GM23338 (cell line): ENCODE results near the gene WBP4. TPM values are rescaled to one million over a fixed set of nuclear protein-coding genes. Genes with fewer than 3 reads are reported as not detected.
A peak's percentile ranks its signal among the peaks of the same experiment; 100 is the strongest.

Experiments used
- ATAC-seq: fragments of 200-7000 bp; cut with Tn5 transposase; 3 replicates; pipeline ENCODE4 v1.9.1; 2020
- DNase-seq: peaks from one replicate; pipeline ENCODE4 v3.0.0-alpha.2; 2015; ENCODE audit warnings: low spot score
- H2AFZ ChIP-seq: fragments of 200-600 bp; sonication (generic); 2 replicates; pipeline ENCODE4 v1.8.0; 2016; ENCODE audit warnings: antibody characterized with exemption, mild to moderate bottlenecking, moderate library complexity
- H3F3A ChIP-seq: fragments of 200-600 bp; sonication (generic); replicated peaks from 2 replicates; pipeline ENCODE4 v1.8.0; 2017; ENCODE audit warnings: antibody characterized with exemption, mixed run types, low read depth
- H3K27ac ChIP-seq: fragments of 200-600 bp; sonication (generic); 2 replicates; pipeline ENCODE4 v1.6.1; 2016; ENCODE audit warnings: low read depth
- H3K27me3 ChIP-seq: fragments of 200-600 bp; sonication (generic); 2 replicates; pipeline ENCODE4 v1.8.0; 2016; ENCODE audit warnings: mild to moderate bottlenecking, mixed run types, moderate library complexity; ENCODE audit not compliant: insufficient read depth
- H3K36me3 ChIP-seq: fragments of 200-600 bp; sonication (generic); 2 replicates; pipeline ENCODE4 v1.8.0; 2016; ENCODE audit warnings: mild to moderate bottlenecking; ENCODE audit not compliant: insufficient read depth
- H3K4me1 ChIP-seq: fragments of 200-600 bp; sonication (generic); 2 replicates; pipeline ENCODE4 v1.8.0; 2016; ENCODE audit warnings: mild to moderate bottlenecking, moderate library complexity; ENCODE audit not compliant: insufficient read depth
- H3K4me2 ChIP-seq: fragments of 200-600 bp; sonication (generic); 2 replicates; pipeline ENCODE4 v1.7.1; 2017; ENCODE audit warnings: mixed run types
- H3K4me3 ChIP-seq: fragments of 200-600 bp; sonication (generic); 2 replicates; pipeline ENCODE4 v1.6.1; 2016; ENCODE audit warnings: mixed run types
- H3K79me2 ChIP-seq: fragments of 200-600 bp; sonication (generic); replicated peaks from 2 replicates; pipeline ENCODE4 v1.8.0; 2017; ENCODE audit warnings: mild to moderate bottlenecking; ENCODE audit not compliant: insufficient read depth
- H3K9me2 ChIP-seq: fragments of 200-600 bp; sonication (generic); 2 replicates; pipeline ENCODE4 v1.8.0; 2017; ENCODE audit not compliant: insufficient read depth
- H4K20me1 ChIP-seq: fragments of 200-600 bp; sonication (generic); replicated peaks from 2 replicates; pipeline ENCODE4 v1.8.0; 2017; ENCODE audit warnings: mild to moderate bottlenecking; ENCODE audit not compliant: insufficient read depth
- H3K27ac Mint-ChIP-seq: 2 replicates; pipeline ENCODE4 v1.8.0; 2020; ENCODE audit warnings: inconsistent platforms, mild to moderate bottlenecking, moderate library complexity, mixed read lengths
- H3K27me3 Mint-ChIP-seq: 3 replicates; pipeline ENCODE4 v1.8.0; 2022; ENCODE audit warnings: low read depth, mild to moderate bottlenecking, moderate library complexity, mixed read lengths, inconsistent platforms; ENCODE audit not compliant: insufficient read depth, poor library complexity
- H3K36me3 Mint-ChIP-seq: 3 replicates; pipeline ENCODE4 v1.8.0; 2021; ENCODE audit warnings: low read depth, mild to moderate bottlenecking, inconsistent platforms, moderate library complexity, mixed read lengths
- H3K4me1 Mint-ChIP-seq: 3 replicates; pipeline ENCODE4 v1.8.0; 2020; ENCODE audit warnings: mild to moderate bottlenecking, inconsistent platforms, mixed read lengths
- H3K4me3 Mint-ChIP-seq: 3 replicates; pipeline ENCODE4 v1.8.0; 2021; ENCODE audit warnings: moderate library complexity, mild to moderate bottlenecking, inconsistent platforms, mixed read lengths
- H3K9me3 Mint-ChIP-seq: 3 replicates; pipeline ENCODE4 v1.8.0; 2020; ENCODE audit warnings: moderate library complexity, mild to moderate bottlenecking, inconsistent platforms, mixed read lengths
- ETS1 ChIP-seq: IDR thresholded peaks from 2 replicates; pipeline ENCODE4 v1.6.1; 2016; ENCODE audit warnings: antibody characterized with exemption
- EZH2phosphoT487 ChIP-seq: fragments of 200-600 bp; sonication (generic); IDR thresholded peaks from one replicate; pipeline ENCODE4 v1.8.1; 2018; ENCODE audit warnings: antibody characterized with exemption; ENCODE audit not compliant: unreplicated experiment
- JUNB ChIP-seq: IDR thresholded peaks from one replicate; pipeline ENCODE4 v1.6.1; 2016; ENCODE audit warnings: antibody characterized with exemption; ENCODE audit not compliant: unreplicated experiment
- REST ChIP-seq: IDR thresholded peaks from one replicate; pipeline ENCODE4 v1.6.1; 2018; ENCODE audit warnings: antibody characterized with exemption; ENCODE audit not compliant: unreplicated experiment
- ZNF462 ChIP-seq: fragments of 250-450 bp; sonication (Bioruptor Pico); IDR thresholded peaks from 2 replicates; pipeline ENCODE4 v1.5.0; 2020; ENCODE audit warnings: mild to moderate bottlenecking, moderate library complexity
- polyA plus RNA-seq: library from polyadenylated mRNA; unstranded; fragments of >200 nt; fragmentation: Nextera tagmentation; extraction: Ambion mirVana; gene quantifications from 2 replicates; pipeline ENCODE4 v1.2.1, GENCODE V29; 2016
- total RNA-seq: library from RNA; depleted of rRNA; stranded (reverse); fragments of >200 nt; shearing (Covaris generic); gene quantifications from 2 replicates; pipeline ENCODE4 v1.2.3, GENCODE V29; 2014

WBP4 gene
- total and polyA plus RNA-seq, 2 experiments from 2014 or later = 7.6 to 33.8 TPM

GRCh38 chr13:41017159-41017558 is 44.1 kb upstream of the WBP4 start (continued):
- TF ChIP-seq ETS1 (no peak), EZH2phosphoT487 (no peak), REST (no peak), JUNB (no peak)

GRCh38 chr13:41017817-41018601 is 43.3 kb upstream of the WBP4 start:
- H3F3A ChIP-seq = no peaks in the 10 kb centered on the region
- H4K20me1 ChIP-seq = no peaks in the 10 kb centered on the region
- H3K4me1 ChIP-seq = peaks cover 51% of the 10 kb centered on the region
- no peak overlapping the region for H3K27ac ChIP-seq
- H3K4me2 ChIP-seq = no peak overlapping the region
- H3K27me3 Mint-ChIP-seq = no peaks in the 10 kb centered on the region
- H3K27me3 ChIP-seq = no peaks in the 10 kb centered on the region
- H3K36me3 Mint-ChIP-seq = no peaks in the 10 kb centered on the region
- no peaks in the 10 kb centered on the region for H3K9me2 ChIP-seq
- peak overlapping the region; percentile 49; the same call in 1 of the 2 replicates for H3K27ac Mint-ChIP-seq
- DNase-seq = no peak
- ATAC-seq = no peak
- no peak overlapping the region for H2AFZ ChIP-seq
- no peak for TF ChIP-seq ZNF462 (CRISPR knock-in tag)
- no peak for TF ChIP-seq REST
- H3K4me3 ChIP-seq = no peak overlapping the region
- H3K79me2 ChIP-seq = 0 out of 2 replicates have a peak, but pooled peaks cover 3% of the 10 kb centered on the region
- no peaks in the 10 kb centered on the region for H3K36me3 ChIP-seq
- H3K4me3 Mint-ChIP-seq = no peak overlapping the region
- peaks cover 45% of the 10 kb centered on the region for H3K4me1 Mint-ChIP-seq
- H3K9me3 Mint-ChIP-seq = no peaks in the 10 kb centered on the region
